Measurements from ENCODE around the gene DAZ3.
"Not testable (repeated sequence)": the region's sequence is repeated elsewhere in the genome, so short reads cannot be mapped to it uniquely, and the experiment has no call there.

DNA sequence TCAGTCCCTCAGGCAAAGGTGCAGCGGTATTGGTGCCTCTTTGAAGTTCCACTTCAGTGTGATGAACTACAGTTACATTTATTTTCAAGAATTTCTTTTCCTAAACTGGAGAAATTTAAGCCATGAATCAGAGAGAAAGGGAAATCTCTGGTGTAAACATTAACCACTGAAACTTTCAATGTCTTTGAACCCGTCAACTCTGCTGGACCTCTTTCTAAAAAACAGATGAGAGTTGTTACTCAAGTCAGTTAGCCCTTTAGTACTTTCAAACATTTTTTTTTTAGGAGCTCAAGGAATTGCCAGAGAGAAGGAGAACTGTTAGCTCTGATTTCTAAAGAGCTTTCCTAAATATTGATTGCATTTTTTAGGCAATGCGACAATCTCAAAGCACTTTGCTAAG lies 8.6 kb upstream of the DAZ3 start:
- TF ChIP-seq, protein P1, sequence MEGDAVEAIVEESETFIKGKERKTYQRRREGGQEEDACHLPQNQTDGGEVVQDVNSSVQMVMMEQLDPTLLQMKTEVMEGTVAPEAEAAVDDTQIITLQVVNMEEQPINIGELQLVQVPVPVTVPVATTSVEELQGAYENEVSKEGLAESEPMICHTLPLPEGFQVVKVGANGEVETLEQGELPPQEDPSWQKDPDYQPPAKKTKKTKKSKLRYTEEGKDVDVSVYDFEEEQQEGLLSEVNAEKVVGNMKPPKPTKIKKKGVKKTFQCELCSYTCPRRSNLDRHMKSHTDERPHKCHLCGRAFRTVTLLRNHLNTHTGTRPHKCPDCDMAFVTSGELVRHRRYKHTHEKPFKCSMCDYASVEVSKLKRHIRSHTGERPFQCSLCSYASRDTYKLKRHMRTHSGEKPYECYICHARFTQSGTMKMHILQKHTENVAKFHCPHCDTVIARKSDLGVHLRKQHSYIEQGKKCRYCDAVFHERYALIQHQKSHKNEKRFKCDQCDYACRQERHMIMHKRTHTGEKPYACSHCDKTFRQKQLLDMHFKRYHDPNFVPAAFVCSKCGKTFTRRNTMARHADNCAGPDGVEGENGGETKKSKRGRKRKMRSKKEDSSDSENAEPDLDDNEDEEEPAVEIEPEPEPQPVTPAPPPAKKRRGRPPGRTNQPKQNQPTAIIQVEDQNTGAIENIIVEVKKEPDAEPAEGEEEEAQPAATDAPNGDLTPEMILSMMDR (conservative IDR thresholded peaks at IDR 0.05; ENCODE audit: low read depth, low read length), result not testable (repeated sequence)
- not testable (repeated sequence) for TF ChIP-seq EZH2phosphoT487 (IDR thresholded peaks at IDR 0.05; ENCODE audit: borderline replicate concordance, low read length)
